GM19043 (cell line): ENCODE data around the gene GABRG3.
"Not testable (repeated sequence)": the region's sequence is repeated elsewhere in the genome, so short reads cannot be mapped to it uniquely, and the experiment has no call there.

Experiments
- ATAC-seq: cut with Tn5 transposase; IDR thresholded peaks from one replicate; pipeline ENCODE4 v1.9.1; 2021; ENCODE audit warnings: low read depth; ENCODE audit not compliant: unreplicated experiment

Gene GABRG3

GRCh38 chr15:27292641-27293040, 321.7 kb downstream of the GABRG3 start:
- no peak for ATAC-seq

- ATAC-seq = no peak
Measured at GRCh38 chr15:27293607-27294006, 322.6 kb downstream of the GABRG3 start.

GRCh38 chr15:27317736-27318135, 346.8 kb downstream of the GABRG3 start:
- ATAC-seq = no peak

- no peak for ATAC-seq
Measured at GRCh38 chr15:27323801-27324200, 352.8 kb downstream of the GABRG3 start.

GRCh38 chr15:27324886-27325615, 354.1 kb downstream of the GABRG3 start:
- ATAC-seq = no peak

GRCh38 chr15:27327467-27328025, 356.6 kb downstream of the GABRG3 start:
- ATAC-seq = no peak

GRCh38 chr15:27328186-27328585, 357.2 kb downstream of the GABRG3 start:
- no peak for ATAC-seq

- no peak for ATAC-seq
Measured at GRCh38 chr15:27328608-27329007, 357.6 kb downstream of the GABRG3 start.

- ATAC-seq = no peak
Measured at GRCh38 chr15:27330326-27330725, 359.3 kb downstream of the GABRG3 start.

- ATAC-seq = no peak
Measured at GRCh38 chr15:27336676-27337075, 365.7 kb downstream of the GABRG3 start.

GRCh38 chr15:27339138-27339537, 368.2 kb downstream of the GABRG3 start:
- no peak for ATAC-seq

- no peak for ATAC-seq
Measured at GRCh38 chr15:27341780-27342343, 370.9 kb downstream of the GABRG3 start.

- no peak for ATAC-seq
Measured at GRCh38 chr15:27342991-27343390, 372.0 kb downstream of the GABRG3 start.

- no peak for ATAC-seq
Measured at GRCh38 chr15:27352136-27352535, 381.2 kb downstream of the GABRG3 start.

GRCh38 chr15:27353856-27354255, 382.9 kb downstream of the GABRG3 start:
- no peak for ATAC-seq

- no peak for ATAC-seq
Measured at GRCh38 chr15:27358751-27359434, 387.9 kb downstream of the GABRG3 start.

GRCh38 chr15:27359586-27359985, 388.6 kb downstream of the GABRG3 start:
- ATAC-seq = no peak

GRCh38 chr15:27360316-27360715, 389.3 kb downstream of the GABRG3 start:
- ATAC-seq = no peak

- ATAC-seq = no peak
Measured at GRCh38 chr15:27361438-27361837, 390.5 kb downstream of the GABRG3 start.

GRCh38 chr15:27365456-27365855, 394.5 kb downstream of the GABRG3 start:
- ATAC-seq = no peak

- not testable (repeated sequence) for ATAC-seq
Measured at GRCh38 chr15:27377391-27377790, 406.4 kb downstream of the GABRG3 start.
